ENCODE results near the gene IGFBP2.

IGFBP2 gene

GRCh38 chr2:216658757-216659156, 25.5 kb downstream of the IGFBP2 start:
- Histone ChIP-seq H3K9me3 (no peaks in the 10 kb centered on the region), H3K36me3 (peaks cover 47% of the 10 kb centered on the region; the same call in 1 of the 2 replicates), H3K9ac (no peak overlapping the region), H3K4me2 (peak overlapping the region; percentile 77), H3K27me3 (peaks cover 12% of the 10 kb centered on the region; the same call in 1 of the 2 replicates), H3K4me1 (peaks cover 66% of the 10 kb centered on the region), H3K27ac (no peak overlapping the region), H4K20me1 (peaks cover 97% of the 10 kb centered on the region), H3K4me3 (no peak overlapping the region)
- no peak for TF ChIP-seq Cebpa-rat (IDR thresholded peaks at IDR 0.05)

GRCh38 chr2:216659276-216659675, 26.1 kb downstream of the IGFBP2 start:
- no peak overlapping the region for H3K4me3 ChIP-seq
- H3K36me3 ChIP-seq: peaks cover 47% of the 10 kb centered on the region; the same call in 1 of the 2 replicates
- peaks cover 12% of the 10 kb centered on the region; the same call in 1 of the 2 replicates for H3K27me3 ChIP-seq
- no peak overlapping the region for H3K27ac ChIP-seq
- H3K9ac ChIP-seq: no peak overlapping the region
- no peaks in the 10 kb centered on the region for H3K9me3 ChIP-seq
- H3K4me1 ChIP-seq: peaks cover 68% of the 10 kb centered on the region
- TF ChIP-seq Cebpa-rat (IDR thresholded peaks at IDR 0.05): no peak
- H3K4me2 ChIP-seq: peak overlapping the region; percentile 77
- H4K20me1 ChIP-seq: peaks cover 97% of the 10 kb centered on the region

GRCh38 chr2:216660496-216660895, 27.3 kb downstream of the IGFBP2 start:
- Histone ChIP-seq H3K4me3 (no peak overlapping the region), H3K9me3 (no peaks in the 10 kb centered on the region), H3K36me3 (peaks cover 42% of the 10 kb centered on the region; the same call in 1 of the 2 replicates), H4K20me1 (peaks cover 97% of the 10 kb centered on the region), H3K27me3 (peaks cover 18% of the 10 kb centered on the region; the same call in 1 of the 2 replicates), H3K9ac (no peak overlapping the region), H3K4me1 (peaks cover 79% of the 10 kb centered on the region), H3K27ac (no peak overlapping the region), H3K4me2 (no peak overlapping the region)
- no peak for TF ChIP-seq Cebpa-rat (IDR thresholded peaks at IDR 0.05)

GRCh38 chr2:216661051-216661450, 27.8 kb downstream of the IGFBP2 start:
- no peak for TF ChIP-seq Cebpa-rat (IDR thresholded peaks at IDR 0.05)

GRCh38 chr2:216661639-216662375, 28.6 kb downstream of the IGFBP2 start:
- no peak overlapping the region for H3K9ac ChIP-seq
- H3K9me3 ChIP-seq: no peaks in the 10 kb centered on the region
- no peak overlapping the region for H3K4me3 ChIP-seq
- H3K27ac ChIP-seq: no peak overlapping the region
- H3K27me3 ChIP-seq: peaks cover 24% of the 10 kb centered on the region; the same call in 1 of the 2 replicates
- peaks cover 97% of the 10 kb centered on the region for H4K20me1 ChIP-seq
- peaks cover 83% of the 10 kb centered on the region for H3K4me1 ChIP-seq
- H3K4me2 ChIP-seq: peak overlapping the region; percentile 8; the same call in 1 of the 2 replicates
- TF ChIP-seq Cebpa-rat (IDR thresholded peaks at IDR 0.05): no peak
- H3K36me3 ChIP-seq: peaks cover 31% of the 10 kb centered on the region; the same call in 1 of the 2 replicates

More at GRCh38 chr2:216661051-216661450, 27.8 kb downstream of the IGFBP2 start:
- peaks cover 39% of the 10 kb centered on the region; the same call in 1 of the 2 replicates for H3K36me3 ChIP-seq
- H4K20me1 ChIP-seq: peaks cover 97% of the 10 kb centered on the region
- H3K27me3 ChIP-seq: peaks cover 23% of the 10 kb centered on the region; the same call in 1 of the 2 replicates
- no peaks in the 10 kb centered on the region for H3K9me3 ChIP-seq
- no peak overlapping the region for H3K4me2 ChIP-seq
- H3K27ac ChIP-seq: no peak overlapping the region
- peaks cover 84% of the 10 kb centered on the region for H3K4me1 ChIP-seq
- no peak overlapping the region for H3K9ac ChIP-seq
- no peak overlapping the region for H3K4me3 ChIP-seq

GRCh38 chr2:216663106-216663505, 29.9 kb downstream of the IGFBP2 start:
- Histone ChIP-seq H3K27ac (no peak overlapping the region), H4K20me1 (peaks cover 97% of the 10 kb centered on the region), H3K4me1 (peaks cover 71% of the 10 kb centered on the region), H3K9me3 (no peaks in the 10 kb centered on the region), H3K4me2 (peak overlapping the region; percentile 88), H3K36me3 (peaks cover 28% of the 10 kb centered on the region; the same call in 1 of the 2 replicates), H3K9ac (no peak overlapping the region), H3K4me3 (no peak overlapping the region), H3K27me3 (peaks cover 37% of the 10 kb centered on the region)
- no peak for TF ChIP-seq Cebpa-rat (IDR thresholded peaks at IDR 0.05)

- Histone ChIP-seq H3K9ac (no peak overlapping the region), H3K4me1 (peaks cover 68% of the 10 kb centered on the region), H3K4me2 (peak overlapping the region; percentile 88), H3K4me3 (peak overlapping the region; percentile 16; the same call in 1 of the 2 replicates), H3K9me3 (no peaks in the 10 kb centered on the region), H3K27ac (no peak overlapping the region), H3K36me3 (peaks cover 28% of the 10 kb centered on the region; the same call in 1 of the 2 replicates), H3K27me3 (peaks cover 45% of the 10 kb centered on the region), H4K20me1 (peaks cover 98% of the 10 kb centered on the region)
- no peak for TF ChIP-seq Cebpa-rat (IDR thresholded peaks at IDR 0.05)
Measured at GRCh38 chr2:216663846-216664245, 30.6 kb downstream of the IGFBP2 start.

DNA sequence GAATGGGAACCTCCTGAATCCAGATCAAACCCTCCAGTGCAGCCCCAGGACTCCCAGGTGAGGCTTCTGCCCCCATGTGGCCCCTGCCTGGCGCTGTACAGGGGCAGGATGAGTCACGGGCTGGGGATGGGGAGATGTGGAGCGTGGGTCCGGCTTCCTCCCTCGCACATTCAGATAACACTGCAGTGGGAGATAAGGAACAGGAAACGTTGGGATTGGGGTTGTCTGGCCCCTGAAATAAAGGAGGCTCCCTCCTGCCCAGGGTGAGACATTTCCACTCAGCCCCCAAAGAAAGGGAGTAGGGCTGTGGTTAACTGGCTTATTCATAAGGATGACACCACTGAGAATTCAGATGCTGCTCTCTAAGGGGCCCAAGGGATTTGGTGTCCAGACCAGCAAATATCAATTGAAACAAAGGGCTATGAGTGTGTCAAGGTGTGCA, 31.4 kb downstream of the IGFBP2 start:
- Histone ChIP-seq H3K4me3 (peak overlapping the region; percentile 16; the same call in 1 of the 2 replicates), H4K20me1 (peaks cover 98% of the 10 kb centered on the region), H3K4me2 (peak overlapping the region; percentile 88), H3K9ac (no peak overlapping the region), H3K9me3 (no peaks in the 10 kb centered on the region), H3K36me3 (peaks cover 28% of the 10 kb centered on the region; the same call in 1 of the 2 replicates), H3K27me3 (peaks cover 53% of the 10 kb centered on the region), H3K27ac (no peak overlapping the region), H3K4me1 (peaks cover 68% of the 10 kb centered on the region)
- no peak for TF ChIP-seq Cebpa-rat (IDR thresholded peaks at IDR 0.05)

DNA sequence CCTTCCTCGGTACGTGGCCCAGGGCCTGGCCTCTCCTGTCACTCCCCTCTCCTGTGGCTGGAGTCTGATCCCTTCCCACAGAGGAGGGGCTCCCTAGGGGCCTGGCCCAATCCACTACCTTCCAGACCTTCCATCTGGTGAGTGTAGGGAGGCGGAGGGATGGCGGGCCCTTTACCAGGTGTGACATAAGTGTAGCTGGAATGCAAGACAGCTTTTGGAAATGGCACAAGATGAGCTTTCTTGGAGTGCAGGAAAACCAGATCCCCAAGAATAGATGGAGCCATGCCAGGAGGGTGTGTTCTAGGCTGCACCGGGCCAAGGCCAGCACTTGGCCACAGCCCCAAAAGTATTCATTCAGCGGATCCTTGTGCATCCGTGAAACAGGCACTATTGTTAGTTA, 32.0 kb downstream of the IGFBP2 start:
- H3K9ac ChIP-seq: no peak overlapping the region
- no peak overlapping the region for H3K27ac ChIP-seq
- peaks cover 68% of the 10 kb centered on the region for H3K4me1 ChIP-seq
- no peak overlapping the region for H3K4me3 ChIP-seq
- TF ChIP-seq Cebpa-rat (IDR thresholded peaks at IDR 0.05): no peak
- peaks cover 56% of the 10 kb centered on the region for H3K27me3 ChIP-seq
- peaks cover 97% of the 10 kb centered on the region for H4K20me1 ChIP-seq
- H3K9me3 ChIP-seq: no peaks in the 10 kb centered on the region
- H3K36me3 ChIP-seq: peaks cover 22% of the 10 kb centered on the region; the same call in 1 of the 2 replicates
- H3K4me2 ChIP-seq: peak overlapping the region; percentile 88

GRCh38 chr2:216665717-216666116, 32.5 kb downstream of the IGFBP2 start:
- H3K27ac ChIP-seq: no peak overlapping the region
- H3K9ac ChIP-seq: no peak overlapping the region
- H3K36me3 ChIP-seq: peaks cover 18% of the 10 kb centered on the region; the same call in 1 of the 2 replicates
- no peak for TF ChIP-seq Cebpa-rat (IDR thresholded peaks at IDR 0.05)
- H3K4me2 ChIP-seq: peak overlapping the region; percentile 88; the same call in 1 of the 2 replicates
- H4K20me1 ChIP-seq: peaks cover 93% of the 10 kb centered on the region
- no peaks in the 10 kb centered on the region for H3K9me3 ChIP-seq
- peaks cover 71% of the 10 kb centered on the region for H3K4me1 ChIP-seq
- H3K27me3 ChIP-seq: peaks cover 56% of the 10 kb centered on the region
- H3K4me3 ChIP-seq: no peak overlapping the region

All from BLaER1 (cell line).